Measurements from ENCODE around the gene NIPBL.

DNA sequence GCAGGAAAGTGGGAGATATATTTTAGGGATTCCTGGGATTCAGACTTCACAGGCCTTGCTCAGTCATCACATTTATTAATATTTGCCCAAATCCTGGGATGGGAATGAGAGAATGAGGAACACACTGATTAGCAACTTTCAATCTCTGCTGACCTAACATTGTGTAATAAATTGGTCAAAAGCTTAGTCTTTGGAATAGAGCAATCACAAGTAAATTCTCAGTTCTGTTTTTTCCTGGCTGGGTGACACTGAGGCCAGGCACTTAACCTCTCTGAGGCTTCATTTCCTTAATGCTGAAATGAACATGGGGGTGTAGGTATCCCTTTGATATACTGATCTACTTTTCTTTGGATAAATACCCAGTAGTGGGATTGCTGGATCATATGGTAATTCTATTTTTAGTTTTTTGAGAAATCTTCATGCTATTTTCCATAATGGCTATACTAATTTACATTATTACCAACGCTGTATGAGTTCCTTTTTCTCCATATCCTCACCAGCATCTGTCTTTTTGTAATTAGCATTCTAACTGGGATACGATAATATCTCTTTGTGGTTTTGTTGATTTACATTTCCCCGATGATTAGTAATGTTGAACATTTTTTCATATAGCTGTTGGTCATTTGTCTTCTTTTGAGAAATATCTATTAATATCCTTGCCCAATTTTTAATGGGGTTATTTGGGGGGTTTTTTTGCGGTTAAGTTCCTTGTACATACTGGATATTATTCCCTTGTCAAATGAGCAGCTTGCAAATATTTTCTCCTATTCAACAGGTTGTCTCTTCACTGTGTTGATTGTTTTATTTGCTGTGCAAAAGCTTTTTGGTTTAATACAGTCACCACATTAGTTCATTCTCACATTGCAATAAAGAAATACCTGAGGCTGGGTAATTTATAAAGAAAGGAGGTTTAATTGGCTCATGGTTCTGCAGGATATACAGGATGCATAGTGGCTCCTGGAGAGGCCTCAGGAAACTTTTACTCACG lies 36.8 kb upstream of the NIPBL start:
- TF ChIP-seq, protein P1, sequence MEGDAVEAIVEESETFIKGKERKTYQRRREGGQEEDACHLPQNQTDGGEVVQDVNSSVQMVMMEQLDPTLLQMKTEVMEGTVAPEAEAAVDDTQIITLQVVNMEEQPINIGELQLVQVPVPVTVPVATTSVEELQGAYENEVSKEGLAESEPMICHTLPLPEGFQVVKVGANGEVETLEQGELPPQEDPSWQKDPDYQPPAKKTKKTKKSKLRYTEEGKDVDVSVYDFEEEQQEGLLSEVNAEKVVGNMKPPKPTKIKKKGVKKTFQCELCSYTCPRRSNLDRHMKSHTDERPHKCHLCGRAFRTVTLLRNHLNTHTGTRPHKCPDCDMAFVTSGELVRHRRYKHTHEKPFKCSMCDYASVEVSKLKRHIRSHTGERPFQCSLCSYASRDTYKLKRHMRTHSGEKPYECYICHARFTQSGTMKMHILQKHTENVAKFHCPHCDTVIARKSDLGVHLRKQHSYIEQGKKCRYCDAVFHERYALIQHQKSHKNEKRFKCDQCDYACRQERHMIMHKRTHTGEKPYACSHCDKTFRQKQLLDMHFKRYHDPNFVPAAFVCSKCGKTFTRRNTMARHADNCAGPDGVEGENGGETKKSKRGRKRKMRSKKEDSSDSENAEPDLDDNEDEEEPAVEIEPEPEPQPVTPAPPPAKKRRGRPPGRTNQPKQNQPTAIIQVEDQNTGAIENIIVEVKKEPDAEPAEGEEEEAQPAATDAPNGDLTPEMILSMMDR (IDR thresholded peaks at IDR 0.05; ENCODE audit: borderline replicate concordance, extremely low read depth, low read length, poor library complexity, severe bottlenecking): no peak
- no peak for TF ChIP-seq EZH2 (IDR thresholded peaks at IDR 0.05; ENCODE audit: borderline replicate concordance, low read depth, low read length, severe bottlenecking)
